HepG2 (cell line): ENCODE data around the gene CCDC83. TPM values are rescaled to one million over a fixed set of nuclear protein-coding genes. Genes with fewer than 3 reads are reported as not detected.

Experiments used
- AKAP8 ChIP-seq: sonication (generic); formaldehyde crosslinking; IDR thresholded peaks from 2 replicates; pipeline ENCODE4 v1.5.1; 2020; ENCODE audit warnings: mild to moderate bottlenecking, missing genetic modification reagents
- MLLT10 ChIP-seq: sonication (generic); formaldehyde crosslinking; IDR thresholded peaks from 2 replicates; pipeline ENCODE4 v1.4.0; 2020; ENCODE audit warnings: missing genetic modification reagents
- NFE2L1 ChIP-seq: sonication (generic); formaldehyde crosslinking; IDR thresholded peaks from 2 replicates; pipeline ENCODE4 v1.4.0; 2020; ENCODE audit warnings: missing genetic modification reagents, mild to moderate bottlenecking, borderline replicate concordance
- SOX13 ChIP-seq, 3 experiments: fragments of 450-650 bp in 1 of 3; sonication (generic) in 1 of 3; formaldehyde crosslinking in 1 of 3; IDR thresholded peaks in 2 of 3; conservative IDR thresholded peaks in 1 of 3; 2 replicates each; pipeline versions ENCODE4 v1.5.0 to v1.6.1; 2016 to 2020; ENCODE audit warnings: antibody characterized with exemption in 1 of 3, mild to moderate bottlenecking in 1 of 3, missing compliant biosample characterization in 1 of 3, missing genetic modification reagents in 1 of 3, moderate library complexity in 1 of 3
- polyA plus RNA-seq, 8 experiments: library from polyadenylated mRNA; depleted of rRNA in 3 of 8; stranded (reverse) in 7 of 8; unstranded in 1 of 8; fragments of >200 nt; fragmentation: Illumina TruSeq in 4 of 8; extraction: Trizol in 4 of 8; gene quantifications; 2 replicates each; pipeline versions ENCODE4 v1.2.1 to v1.2.3, GENCODE V29; 2011 to 2016; ENCODE audit warnings: low read depth in 4 of 8, missing spikeins in 1 of 8, mixed read lengths in 1 of 8; ENCODE audit not compliant: insufficient read depth in 1 of 8
- total RNA-seq, 5 experiments: library from RNA; depleted of rRNA; stranded (reverse); fragments of >200 nt; fragmentation: Illumina TruSeq; extraction: Trizol; gene quantifications; 2 replicates each; pipeline ENCODE4 v1.2.3, GENCODE V29; 2016; ENCODE audit warnings: low read depth in 1 of 5
- TF ChIP-seq, protein P1 (sequence below): IDR thresholded peaks from 2 replicates; pipeline ENCODE4 v1.4.0; 2020; ENCODE audit warnings: mild to moderate bottlenecking, missing genetic modification reagents
- TF ChIP-seq, protein P2 (sequence below): sonication (generic); formaldehyde crosslinking; IDR thresholded peaks from 2 replicates; pipeline ENCODE4 v1.8.1; 2023; ENCODE audit warnings: mild to moderate bottlenecking, inconsistent platforms, moderate library complexity, missing genetic modification reagents, borderline replicate concordance
- TF ChIP-seq, protein P3 (sequence below): sonication (generic); formaldehyde crosslinking; IDR thresholded peaks from 2 replicates; pipeline ENCODE4 v1.4.0; 2020; ENCODE audit warnings: low read depth, mild to moderate bottlenecking, missing genetic modification reagents

The CCDC83 gene
- total and polyA plus RNA-seq, 2 of the 13 experiments (the other 11 are each of a cell fraction or from before 2014, with no cell fraction given) = not detected

DNA sequence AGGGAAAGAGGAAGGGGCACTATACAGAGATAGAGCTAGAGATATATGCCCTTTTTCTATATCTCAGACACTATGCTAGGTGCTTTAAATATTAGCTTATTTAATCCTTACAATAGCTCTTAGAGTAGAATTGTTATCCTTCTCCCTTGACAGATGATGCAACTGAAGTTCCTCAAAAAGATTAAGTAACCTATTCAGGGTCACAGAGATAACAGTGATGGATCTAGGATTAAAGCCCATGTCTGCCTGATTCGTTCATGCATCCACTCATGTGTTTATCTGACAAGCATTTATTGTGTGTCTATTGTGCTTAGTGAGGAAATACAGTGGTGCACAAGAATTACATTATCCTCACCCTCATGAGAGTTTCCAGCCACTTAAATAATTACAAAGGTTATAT lies 8.7 kb downstream of the CCDC83 start (continued):
- TF ChIP-seq, protein P1, sequence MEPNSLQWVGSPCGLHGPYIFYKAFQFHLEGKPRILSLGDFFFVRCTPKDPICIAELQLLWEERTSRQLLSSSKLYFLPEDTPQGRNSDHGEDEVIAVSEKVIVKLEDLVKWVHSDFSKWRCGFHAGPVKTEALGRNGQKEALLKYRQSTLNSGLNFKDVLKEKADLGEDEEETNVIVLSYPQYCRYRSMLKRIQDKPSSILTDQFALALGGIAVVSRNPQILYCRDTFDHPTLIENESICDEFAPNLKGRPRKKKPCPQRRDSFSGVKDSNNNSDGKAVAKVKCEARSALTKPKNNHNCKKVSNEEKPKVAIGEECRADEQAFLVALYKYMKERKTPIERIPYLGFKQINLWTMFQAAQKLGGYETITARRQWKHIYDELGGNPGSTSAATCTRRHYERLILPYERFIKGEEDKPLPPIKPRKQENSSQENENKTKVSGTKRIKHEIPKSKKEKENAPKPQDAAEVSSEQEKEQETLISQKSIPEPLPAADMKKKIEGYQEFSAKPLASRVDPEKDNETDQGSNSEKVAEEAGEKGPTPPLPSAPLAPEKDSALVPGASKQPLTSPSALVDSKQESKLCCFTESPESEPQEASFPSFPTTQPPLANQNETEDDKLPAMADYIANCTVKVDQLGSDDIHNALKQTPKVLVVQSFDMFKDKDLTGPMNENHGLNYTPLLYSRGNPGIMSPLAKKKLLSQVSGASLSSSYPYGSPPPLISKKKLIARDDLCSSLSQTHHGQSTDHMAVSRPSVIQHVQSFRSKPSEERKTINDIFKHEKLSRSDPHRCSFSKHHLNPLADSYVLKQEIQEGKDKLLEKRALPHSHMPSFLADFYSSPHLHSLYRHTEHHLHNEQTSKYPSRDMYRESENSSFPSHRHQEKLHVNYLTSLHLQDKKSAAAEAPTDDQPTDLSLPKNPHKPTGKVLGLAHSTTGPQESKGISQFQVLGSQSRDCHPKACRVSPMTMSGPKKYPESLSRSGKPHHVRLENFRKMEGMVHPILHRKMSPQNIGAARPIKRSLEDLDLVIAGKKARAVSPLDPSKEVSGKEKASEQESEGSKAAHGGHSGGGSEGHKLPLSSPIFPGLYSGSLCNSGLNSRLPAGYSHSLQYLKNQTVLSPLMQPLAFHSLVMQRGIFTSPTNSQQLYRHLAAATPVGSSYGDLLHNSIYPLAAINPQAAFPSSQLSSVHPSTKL = peak; percentile 25; the same call in 1 of the 2 replicates
- TF ChIP-seq, protein P2, sequence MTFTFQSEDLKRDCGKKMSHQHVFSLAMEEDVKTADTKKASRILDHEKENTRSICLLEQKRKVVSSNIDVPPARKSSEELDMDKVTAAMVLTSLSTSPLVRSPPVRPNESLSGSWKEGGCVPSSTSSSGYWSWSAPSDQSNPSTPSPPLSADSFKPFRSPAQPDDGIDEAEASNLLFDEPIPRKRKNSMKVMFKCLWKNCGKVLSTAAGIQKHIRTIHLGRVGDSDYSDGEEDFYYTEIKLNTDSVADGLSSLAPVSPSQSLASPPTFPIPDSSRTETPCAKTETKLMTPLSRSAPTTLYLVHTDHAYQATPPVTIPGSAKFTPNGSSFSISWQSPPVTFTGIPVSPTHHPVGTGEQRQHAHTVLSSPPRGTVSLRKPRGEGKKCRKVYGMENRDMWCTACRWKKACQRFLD (CRISPR knock-in tag) = no peak
- TF ChIP-seq MLLT10 (CRISPR knock-in tag) = no peak
- TF ChIP-seq AKAP8 (CRISPR knock-in tag) = no peak
- no peak for TF ChIP-seq SOX13 (IDR thresholded peaks at IDR 0.05)
- TF ChIP-seq SOX13 (CRISPR knock-in tag; conservative IDR thresholded peaks at IDR 0.05 in 1 of 2, IDR thresholded peaks at IDR 0.05 in 1 of 2) = peak in 1 of 2 experiments; percentile 43; a peak in 1 of 4 replicates
- TF ChIP-seq, protein P3, sequence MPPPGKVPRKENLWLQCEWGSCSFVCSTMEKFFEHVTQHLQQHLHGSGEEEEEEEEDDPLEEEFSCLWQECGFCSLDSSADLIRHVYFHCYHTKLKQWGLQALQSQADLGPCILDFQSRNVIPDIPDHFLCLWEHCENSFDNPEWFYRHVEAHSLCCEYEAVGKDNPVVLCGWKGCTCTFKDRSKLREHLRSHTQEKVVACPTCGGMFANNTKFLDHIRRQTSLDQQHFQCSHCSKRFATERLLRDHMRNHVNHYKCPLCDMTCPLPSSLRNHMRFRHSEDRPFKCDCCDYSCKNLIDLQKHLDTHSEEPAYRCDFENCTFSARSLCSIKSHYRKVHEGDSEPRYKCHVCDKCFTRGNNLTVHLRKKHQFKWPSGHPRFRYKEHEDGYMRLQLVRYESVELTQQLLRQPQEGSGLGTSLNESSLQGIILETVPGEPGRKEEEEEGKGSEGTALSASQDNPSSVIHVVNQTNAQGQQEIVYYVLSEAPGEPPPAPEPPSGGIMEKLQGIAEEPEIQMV (CRISPR knock-in tag) = no peak
- TF ChIP-seq NFE2L1 = no peak
